HFF-Myc (cell line): ENCODE data around the gene FOXN3.

ENCODE experiments used
- DNase-seq: peaks from one replicate; pipeline ENCODE4 v3.0.0-alpha.2; 2011; ENCODE audit warnings: low read depth; ENCODE audit errors: extremely low read depth
- H3K4me3 ChIP-seq: replicated peaks from 2 replicates; pipeline ENCODE4 v1.5.1; 2011; ENCODE audit warnings: low read depth, mild to moderate bottlenecking, control low read depth, low read length
- TF ChIP-seq, protein P1 (sequence below): IDR thresholded peaks from 2 replicates; pipeline ENCODE4 v1.5.1; 2012; ENCODE audit warnings: mild to moderate bottlenecking, low read depth, low read length, control low read depth; ENCODE audit errors: missing control alignments

FOXN3 gene

DNA sequence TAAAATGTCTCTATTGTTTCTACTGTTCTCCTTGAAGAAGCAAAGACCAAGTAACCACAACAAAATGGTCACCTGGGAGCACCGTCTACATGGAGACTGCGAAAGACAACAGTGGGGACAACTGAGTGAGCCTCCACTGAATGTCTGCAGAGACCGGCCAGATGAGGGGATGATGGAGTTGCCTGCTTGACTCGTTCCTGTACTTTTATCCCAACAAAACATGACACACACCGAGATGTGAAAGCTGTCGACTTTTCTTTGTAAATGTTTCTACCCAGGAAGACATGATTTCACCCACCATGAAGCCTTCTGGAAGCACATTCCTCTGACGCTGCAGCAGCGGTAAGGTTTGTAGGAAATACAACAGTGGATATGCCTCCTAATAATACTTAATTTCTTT, 66.9 kb downstream of the FOXN3 start:
- TF ChIP-seq, protein P1, sequence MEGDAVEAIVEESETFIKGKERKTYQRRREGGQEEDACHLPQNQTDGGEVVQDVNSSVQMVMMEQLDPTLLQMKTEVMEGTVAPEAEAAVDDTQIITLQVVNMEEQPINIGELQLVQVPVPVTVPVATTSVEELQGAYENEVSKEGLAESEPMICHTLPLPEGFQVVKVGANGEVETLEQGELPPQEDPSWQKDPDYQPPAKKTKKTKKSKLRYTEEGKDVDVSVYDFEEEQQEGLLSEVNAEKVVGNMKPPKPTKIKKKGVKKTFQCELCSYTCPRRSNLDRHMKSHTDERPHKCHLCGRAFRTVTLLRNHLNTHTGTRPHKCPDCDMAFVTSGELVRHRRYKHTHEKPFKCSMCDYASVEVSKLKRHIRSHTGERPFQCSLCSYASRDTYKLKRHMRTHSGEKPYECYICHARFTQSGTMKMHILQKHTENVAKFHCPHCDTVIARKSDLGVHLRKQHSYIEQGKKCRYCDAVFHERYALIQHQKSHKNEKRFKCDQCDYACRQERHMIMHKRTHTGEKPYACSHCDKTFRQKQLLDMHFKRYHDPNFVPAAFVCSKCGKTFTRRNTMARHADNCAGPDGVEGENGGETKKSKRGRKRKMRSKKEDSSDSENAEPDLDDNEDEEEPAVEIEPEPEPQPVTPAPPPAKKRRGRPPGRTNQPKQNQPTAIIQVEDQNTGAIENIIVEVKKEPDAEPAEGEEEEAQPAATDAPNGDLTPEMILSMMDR, result no peak
- H3K4me3 ChIP-seq, result no peak overlapping the region
- no peak for DNase-seq

DNA sequence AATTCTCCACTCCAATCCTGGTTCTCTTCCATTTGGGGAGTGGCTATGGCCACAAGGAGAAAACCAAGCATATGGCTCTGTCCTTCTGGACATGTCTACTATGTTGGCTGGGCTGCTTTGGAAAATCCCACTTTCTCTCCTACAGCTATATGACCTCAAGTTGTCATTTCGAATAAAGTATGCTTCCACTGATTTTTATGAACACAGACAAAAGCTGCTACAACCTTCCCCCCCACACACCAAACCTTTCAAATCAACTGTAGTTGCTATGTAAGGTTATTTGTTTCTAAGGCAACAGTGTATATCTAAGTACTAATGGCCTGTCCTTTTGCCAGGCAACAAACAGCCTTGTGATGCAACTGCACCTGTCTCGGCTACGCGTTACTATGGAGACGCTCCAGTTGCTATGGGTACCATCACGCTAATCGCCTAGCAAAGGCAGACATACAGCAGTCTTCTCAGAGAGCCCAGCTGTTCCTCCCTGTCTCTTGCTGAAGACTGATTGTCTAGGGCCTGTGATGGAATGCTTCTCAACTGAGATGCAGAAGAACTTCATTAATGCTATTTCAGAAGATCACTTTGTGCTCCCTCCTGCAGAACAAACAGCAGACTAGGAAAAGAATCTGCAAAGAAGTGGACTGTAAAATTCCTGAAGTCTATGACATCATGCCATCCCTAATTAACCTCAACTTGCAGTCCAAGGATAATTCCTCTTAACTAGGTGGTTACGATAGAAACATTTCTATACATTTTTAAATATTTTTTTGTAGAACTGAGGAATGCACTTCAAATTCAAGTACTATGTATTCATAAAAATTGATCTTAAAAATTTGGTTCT, 67.6 kb downstream of the FOXN3 start:
- TF ChIP-seq, protein P1, result no peak
- H3K4me3 ChIP-seq, result no peak overlapping the region
- DNase-seq, result no peak

GRCh38 chr14:89348722-89349121, 68.3 kb downstream of the FOXN3 start:
- no peak for DNase-seq
- no peak overlapping the region for H3K4me3 ChIP-seq
- TF ChIP-seq, protein P1, result no peak

DNA sequence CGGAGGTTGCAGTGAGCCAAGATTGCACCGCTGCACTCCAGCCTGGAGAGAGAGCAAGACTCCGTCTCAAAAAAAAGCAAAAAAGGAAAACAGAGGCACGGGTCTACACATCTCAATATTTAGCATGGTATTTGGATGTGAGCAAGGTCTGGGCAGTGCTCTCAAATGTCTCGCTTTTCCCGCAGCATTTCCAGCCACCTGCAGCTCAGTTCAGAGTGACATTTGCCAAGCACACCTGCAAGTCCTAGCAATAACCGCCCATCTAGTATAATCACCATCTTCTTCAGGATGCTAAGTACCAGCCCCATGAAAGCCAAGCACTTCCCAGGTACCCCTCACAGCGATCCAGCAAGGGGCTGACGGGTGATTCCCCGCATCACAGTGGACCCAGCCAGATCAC, 69.1 kb downstream of the FOXN3 start:
- TF ChIP-seq, protein P1, result no peak
- no peak for DNase-seq
- no peak overlapping the region for H3K4me3 ChIP-seq

DNA sequence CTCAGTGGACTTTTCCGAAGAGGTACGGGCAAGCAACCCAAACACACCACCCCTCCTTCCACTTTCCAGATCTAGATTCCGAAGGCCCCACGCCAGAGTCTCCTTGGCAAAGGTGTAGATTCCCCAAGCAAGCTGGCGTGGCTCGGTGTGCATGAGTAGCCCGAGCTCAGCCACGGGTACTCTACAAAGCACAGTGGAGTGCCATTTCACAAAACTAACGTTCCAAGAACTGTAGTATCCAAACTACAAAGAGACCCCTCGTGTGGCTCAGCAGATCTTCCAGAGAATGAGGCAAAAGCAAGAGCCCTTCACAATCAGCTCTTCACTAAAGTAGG, 72.1 kb downstream of the FOXN3 start:
- no peak overlapping the region for H3K4me3 ChIP-seq
- no peak for DNase-seq
- TF ChIP-seq, protein P1, result no peak

- TF ChIP-seq, protein P1, result no peak
- H3K4me3 ChIP-seq, result no peak overlapping the region
- no peak for DNase-seq
These were observed 73.7 kb downstream of the FOXN3 start for GRCh38 chr14:89343356-89343755.

DNA sequence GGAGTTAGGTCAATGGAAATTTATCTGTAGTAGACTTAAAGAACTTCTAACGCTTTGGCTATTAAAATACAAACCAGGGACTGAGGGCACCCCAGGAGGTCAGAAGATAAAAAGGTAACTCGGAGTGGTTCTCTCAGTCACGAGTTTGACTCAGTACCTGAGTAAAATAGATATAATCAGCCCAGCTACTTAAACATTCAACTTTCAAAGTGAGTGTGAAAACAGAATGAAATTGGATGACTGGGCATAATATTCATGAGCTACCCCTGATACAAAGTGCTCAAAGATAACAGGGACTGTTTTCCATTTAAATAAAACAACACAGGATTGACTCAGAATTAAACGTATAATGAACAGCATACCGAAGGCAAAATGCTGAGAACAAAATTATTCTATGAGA, 75.0 kb downstream of the FOXN3 start:
- H3K4me3 ChIP-seq, result no peak overlapping the region
- DNase-seq, result no peak
- TF ChIP-seq, protein P1, result no peak
